AG10803 (cell line): ENCODE results near the gene CDC6.

ENCODE experiments used
- DNase-seq: peaks from one replicate; pipeline ENCODE4 v3.0.0; 2010; ENCODE audit warnings: low read depth
- H3K4me3 ChIP-seq: 2 replicates; pipeline ENCODE4 v1.5.1; 2011; ENCODE audit warnings: mild to moderate bottlenecking, low read length, control low read depth
- CTCF ChIP-seq: conservative IDR thresholded peaks from 2 replicates; pipeline ENCODE4 v1.5.1; 2011; ENCODE audit warnings: mild to moderate bottlenecking, low read length, control low read depth, inconsistent platforms

CDC6 gene

GRCh38 chr17:40325156-40326013 lies 37.7 kb downstream of the CDC6 start:
- H3K4me3 ChIP-seq: no peak overlapping the region
- TF ChIP-seq CTCF: no peak
- DNase-seq: no peak

GRCh38 chr17:40326014-40326831 lies 38.5 kb downstream of the CDC6 start:
- H3K4me3 ChIP-seq: no peak overlapping the region
- no peak for DNase-seq
- TF ChIP-seq CTCF: no peak

GRCh38 chr17:40326832-40327199 lies 39.1 kb downstream of the CDC6 start:
- TF ChIP-seq CTCF: no peak
- DNase-seq: no peak
- no peak overlapping the region for H3K4me3 ChIP-seq

GRCh38 chr17:40327244-40327729 lies 39.6 kb downstream of the CDC6 start:
- no peak for DNase-seq
- no peak for TF ChIP-seq CTCF
- no peak overlapping the region for H3K4me3 ChIP-seq

GRCh38 chr17:40327735-40328385 lies 40.2 kb downstream of the CDC6 start:
- H3K4me3 ChIP-seq: no peak overlapping the region
- no peak for DNase-seq
- no peak for TF ChIP-seq CTCF

- H3K4me3 ChIP-seq: no peak overlapping the region
- no peak for DNase-seq
- no peak for TF ChIP-seq CTCF
These were observed 40.7 kb downstream of the CDC6 start for GRCh38 chr17:40328386-40328766.
